Measurements from ENCODE around the gene LANCL3. TPM values are rescaled to one million over a fixed set of nuclear protein-coding genes. Genes with fewer than 3 reads are reported as not detected.

LANCL3 gene
- total RNA-seq, 1 experiment from 2014 or later, result 0.26 TPM

DNA sequence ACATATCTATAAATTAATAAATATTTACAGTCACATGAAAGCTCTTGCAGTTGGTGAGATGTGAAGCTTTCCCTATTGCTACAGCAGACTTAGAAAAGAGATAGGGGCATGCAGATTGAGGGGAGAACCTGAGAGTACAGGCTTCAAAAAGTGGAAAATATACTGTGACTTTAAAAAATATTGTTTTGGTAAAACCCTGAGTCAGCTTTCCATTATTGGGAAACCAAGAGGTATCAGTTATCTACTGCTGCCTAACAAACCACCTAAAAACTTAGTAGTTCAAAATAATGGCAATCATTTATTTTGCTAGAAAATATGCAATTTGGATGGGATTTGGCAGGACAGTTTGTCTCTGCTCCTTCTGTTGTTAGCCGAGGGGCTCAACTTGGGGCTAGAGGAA is 38.3 kb downstream of the LANCL3 start:
- Mint-ChIP-seq H3K27ac (no peak overlapping the region), H3K27me3 (ENCODE audit: low read depth) (no peaks in the 10 kb centered on the region; the same call in 1 of the 2 replicates), H3K4me1 (peaks cover 12 to 20% of the 10 kb centered on the region in 2 experiments), H3K4me3 (no peak overlapping the region), H3K36me3 (ENCODE audit: insufficient read depth in 1 of 3, low read depth in 3 of 3) (peaks cover 0 to 4% (median 0%) of the 10 kb centered on the region in 3 experiments; a peak in 3 of 7 replicates), H3K9me3 (peaks cover 56 to 58% of the 10 kb centered on the region in 2 experiments)
- Histone ChIP-seq H4K8ac (replicated peaks; ENCODE audit: insufficient read length, low read depth, low read length) (no peak overlapping the region), H4K91ac (ENCODE audit: insufficient read length, low read depth, low read length) (no peak overlapping the region), H3K56ac (ENCODE audit: insufficient read length, low read depth, low read length) (no peak overlapping the region), H3K14ac (ENCODE audit: insufficient read depth, low read length) (no peak overlapping the region), H2AK5ac (ENCODE audit: insufficient read length, low read length) (no peak overlapping the region), H3K27ac (ENCODE audit: insufficient read length, low read depth, low read length) (no peak overlapping the region), H3K4me2 (ENCODE audit: insufficient read depth, insufficient read length, low read length) (no peak overlapping the region), H4K20me1 (ENCODE audit: control insufficient read depth, insufficient read depth, insufficient read length) (no peaks in the 10 kb centered on the region), H2BK12ac (ENCODE audit: insufficient read length, low read depth, low read length) (no peak overlapping the region), H2BK15ac (ENCODE audit: low read depth, low read length) (no peak overlapping the region), H3K23ac (ENCODE audit: insufficient read length, low read depth, low read length) (no peak overlapping the region), H3K18ac (ENCODE audit: insufficient read length, low read depth, low read length) (no peak overlapping the region), H3K9ac (ENCODE audit: extremely low read depth, insufficient read length, low read length) (no peak overlapping the region), H3K4ac (ENCODE audit: low read depth, low read length) (no peak overlapping the region), H4K5ac (ENCODE audit: insufficient read length, low read depth, low read length) (no peak overlapping the region), H3K23me2 (ENCODE audit: insufficient read length, low read depth, low read length, poor library complexity, severe bottlenecking) (no peaks in the 10 kb centered on the region), H2BK120ac (ENCODE audit: low read depth, low read length, poor library complexity, severe bottlenecking) (no peak overlapping the region), H2AFZ (ENCODE audit: low read length) (no peak overlapping the region), H3K79me2 (ENCODE audit: insufficient read depth, low read length) (no peaks in the 10 kb centered on the region), H3K9me3 (ENCODE audit: control insufficient read depth, low read depth, low read length) (no peaks in the 10 kb centered on the region), H2BK5ac (ENCODE audit: insufficient read length, low read length) (no peak overlapping the region), H3K4me1 (ENCODE audit: insufficient read depth, low read length) (no peaks in the 10 kb centered on the region), H3K79me1 (ENCODE audit: insufficient read depth, low read depth, low read length, poor library complexity, severe bottlenecking) (no peaks in the 10 kb centered on the region), H3T11ph (ENCODE audit: low read length) (no peak overlapping the region), H3K27me3 (ENCODE audit: insufficient read depth, low read length) (no peaks in the 10 kb centered on the region), H2BK20ac (ENCODE audit: low read depth, low read length, poor library complexity, severe bottlenecking) (no peak overlapping the region)
- DNase-seq, result no peak
- TF ChIP-seq, protein P1, sequence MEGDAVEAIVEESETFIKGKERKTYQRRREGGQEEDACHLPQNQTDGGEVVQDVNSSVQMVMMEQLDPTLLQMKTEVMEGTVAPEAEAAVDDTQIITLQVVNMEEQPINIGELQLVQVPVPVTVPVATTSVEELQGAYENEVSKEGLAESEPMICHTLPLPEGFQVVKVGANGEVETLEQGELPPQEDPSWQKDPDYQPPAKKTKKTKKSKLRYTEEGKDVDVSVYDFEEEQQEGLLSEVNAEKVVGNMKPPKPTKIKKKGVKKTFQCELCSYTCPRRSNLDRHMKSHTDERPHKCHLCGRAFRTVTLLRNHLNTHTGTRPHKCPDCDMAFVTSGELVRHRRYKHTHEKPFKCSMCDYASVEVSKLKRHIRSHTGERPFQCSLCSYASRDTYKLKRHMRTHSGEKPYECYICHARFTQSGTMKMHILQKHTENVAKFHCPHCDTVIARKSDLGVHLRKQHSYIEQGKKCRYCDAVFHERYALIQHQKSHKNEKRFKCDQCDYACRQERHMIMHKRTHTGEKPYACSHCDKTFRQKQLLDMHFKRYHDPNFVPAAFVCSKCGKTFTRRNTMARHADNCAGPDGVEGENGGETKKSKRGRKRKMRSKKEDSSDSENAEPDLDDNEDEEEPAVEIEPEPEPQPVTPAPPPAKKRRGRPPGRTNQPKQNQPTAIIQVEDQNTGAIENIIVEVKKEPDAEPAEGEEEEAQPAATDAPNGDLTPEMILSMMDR (conservative IDR thresholded peaks at IDR 0.05), result no peak
- no CpG with 5 or more reads among the region's 1 CpG for WGBS (ENCODE audit: extremely low coverage, insufficient read length, low lambda C conversion rate)
